ENCODE measurements around the gene ATP11C. TPM values are rescaled to one million over a fixed set of nuclear protein-coding genes. Genes with fewer than 3 reads are reported as not detected.

ATP11C gene
- total and polyA plus RNA-seq, 2 of the 4 experiments (the other 2 are of a cell fraction), result 19.3 to 40.0 TPM

DNA sequence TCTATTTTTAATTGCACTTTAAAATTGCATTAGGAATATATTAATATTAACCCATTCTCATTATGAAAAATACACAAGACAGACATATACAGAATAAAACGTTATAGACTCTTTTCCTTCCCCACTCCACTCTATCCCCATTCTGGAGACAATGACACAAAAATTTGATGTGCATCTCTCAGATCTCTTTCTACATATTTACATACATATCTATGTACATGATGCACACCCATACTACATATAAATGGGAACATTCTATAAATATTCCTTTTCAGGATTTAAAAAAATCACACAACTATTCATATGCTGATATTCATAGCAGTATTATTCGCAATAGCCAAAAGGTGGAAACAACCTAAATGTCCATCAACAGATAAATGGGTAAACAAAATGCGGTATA, 34.9 kb upstream of the ATP11C start:
- ATAC-seq (ENCODE audit: low read depth) (no peak), DNase-seq (no peak)
- intact Hi-C loops (cut with micrococcal nuclease), result no loop called here
- Histone ChIP-seq H3K4me1 (ENCODE audit: control insufficient read depth, insufficient read depth, low read length) (no peaks in the 10 kb centered on the region), H2BK5ac (ENCODE audit: low read depth, low read length, poor library complexity, severe bottlenecking) (no peak overlapping the region), H3K4ac (ENCODE audit: low read depth, low read length) (no peak overlapping the region), H4K20me1 (ENCODE audit: insufficient read depth, low read length) (no peaks in the 10 kb centered on the region), H3K36me3 (ENCODE audit: control insufficient read depth, insufficient read depth, low read length) (no peaks in the 10 kb centered on the region), H2BK15ac (ENCODE audit: low read depth, low read length) (no peak overlapping the region), H3K79me1 (ENCODE audit: low read depth in 1 of 2, low read length in 2 of 2) (no peaks in the 10 kb centered on the region), H3K27me3 (ENCODE audit: control insufficient read depth, insufficient read depth, low read length) (no peaks in the 10 kb centered on the region; the same call in 1 of the 2 replicates), H3K27ac (ENCODE audit: insufficient read depth, low read length) (no peak overlapping the region), H3K9me1 (ENCODE audit: insufficient read depth, low read length) (no peaks in the 10 kb centered on the region), H2AK9ac (replicated peaks; ENCODE audit: low read depth, low read length, poor library complexity) (no peak overlapping the region), H2AFZ (replicated peaks; ENCODE audit: low read length, poor library complexity) (no peak overlapping the region), H3K18ac (ENCODE audit: low read depth, low read length) (no peak overlapping the region), H4K8ac (ENCODE audit: low read depth in 2 of 2, low read length in 2 of 2) (no peak overlapping the region), H3K9me3 (ENCODE audit: control insufficient read depth, insufficient read depth, low read length) (no peaks in the 10 kb centered on the region), H2BK20ac (ENCODE audit: low read depth, low read length) (no peak overlapping the region), H3K14ac (replicated peaks; ENCODE audit: low read depth, low read length) (no peak overlapping the region), H3K4me3 (ENCODE audit: insufficient read depth, low read depth, low read length) (no peak overlapping the region), H2AK5ac (ENCODE audit: low read depth, low read length) (no peak overlapping the region), H2BK120ac (ENCODE audit: low read depth, low read length) (no peak overlapping the region), H3K23ac (ENCODE audit: low read depth, low read length) (no peak overlapping the region), H3K56ac (ENCODE audit: extremely low read depth, insufficient read depth, low read length) (no peak overlapping the region), H3K9ac (ENCODE audit: low read depth, low read length) (no peak overlapping the region), H4K5ac (ENCODE audit: low read depth, low read length) (no peak overlapping the region), H3K4me2 (ENCODE audit: low read depth, low read length) (no peak overlapping the region), H4K91ac (ENCODE audit: insufficient read depth, low read depth, low read length) (no peak overlapping the region)
- dilution Hi-C loops (cut with HindIII; ENCODE audit: low sequenced_read_pairs, unreplicated experiment), result no loop called here
- in situ Hi-C loops (cut with MboI; ENCODE audit: low sequenced_read_pairs), result no loop called here
- WGBS, 2 experiments (ENCODE audit: extremely low coverage in 2 of 2, insufficient read length in 1 of 2), result no CpG with 5 or more reads among the region's 3 CpGs
- no TSS peak for BruUV-seq (replicated peaks)
- TF ChIP-seq CHD1 (IDR thresholded peaks at IDR 0.05; ENCODE audit: low read depth, low read length) (no peak), SMC3 (IDR thresholded peaks at IDR 0.05; ENCODE audit: low read depth, low read length) (no peak), POLR2A (IDR thresholded peaks at IDR 0.05; ENCODE audit: low read depth, low read length) (no peak), RAD21 (IDR thresholded peaks at IDR 0.05; ENCODE audit: low read length) (no peak), BHLHE40 (IDR thresholded peaks at IDR 0.05; ENCODE audit: low read depth, low read length) (no peak), NFE2L2 (IDR thresholded peaks at IDR 0.05; ENCODE audit: low read depth, low read length) (no peak), CTCF (conservative IDR thresholded peaks at IDR 0.05; ENCODE audit: low read depth, low read length) (no peak), FOS (IDR thresholded peaks at IDR 0.05; ENCODE audit: low read depth, low read length) (no peak), RCOR1 (IDR thresholded peaks at IDR 0.05; ENCODE audit: insufficient replicate concordance, low read length) (no peak), CEBPB (IDR thresholded peaks at IDR 0.05; ENCODE audit: low read depth, low read length) (no peak), RFX5 (IDR thresholded peaks at IDR 0.05; ENCODE audit: low read depth, low read length) (no peak), MAZ (IDR thresholded peaks at IDR 0.05; ENCODE audit: borderline replicate concordance, low read depth, low read length) (no peak), MAFK (IDR thresholded peaks at IDR 0.05; ENCODE audit: low read depth, low read length) (no peak)
- TF ChIP-seq, protein P1, sequence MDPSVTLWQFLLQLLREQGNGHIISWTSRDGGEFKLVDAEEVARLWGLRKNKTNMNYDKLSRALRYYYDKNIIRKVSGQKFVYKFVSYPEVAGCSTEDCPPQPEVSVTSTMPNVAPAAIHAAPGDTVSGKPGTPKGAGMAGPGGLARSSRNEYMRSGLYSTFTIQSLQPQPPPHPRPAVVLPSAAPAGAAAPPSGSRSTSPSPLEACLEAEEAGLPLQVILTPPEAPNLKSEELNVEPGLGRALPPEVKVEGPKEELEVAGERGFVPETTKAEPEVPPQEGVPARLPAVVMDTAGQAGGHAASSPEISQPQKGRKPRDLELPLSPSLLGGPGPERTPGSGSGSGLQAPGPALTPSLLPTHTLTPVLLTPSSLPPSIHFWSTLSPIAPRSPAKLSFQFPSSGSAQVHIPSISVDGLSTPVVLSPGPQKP (IDR thresholded peaks at IDR 0.05; ENCODE audit: borderline replicate concordance, low read depth, low read length), result no peak
- ChIA-PET POLR2A (ENCODE audit: unreplicated experiment) (no interaction called here), CTCF (no interaction called here)
